Measurements from ENCODE around the gene HYAL3.

HYAL3 gene

DNA sequence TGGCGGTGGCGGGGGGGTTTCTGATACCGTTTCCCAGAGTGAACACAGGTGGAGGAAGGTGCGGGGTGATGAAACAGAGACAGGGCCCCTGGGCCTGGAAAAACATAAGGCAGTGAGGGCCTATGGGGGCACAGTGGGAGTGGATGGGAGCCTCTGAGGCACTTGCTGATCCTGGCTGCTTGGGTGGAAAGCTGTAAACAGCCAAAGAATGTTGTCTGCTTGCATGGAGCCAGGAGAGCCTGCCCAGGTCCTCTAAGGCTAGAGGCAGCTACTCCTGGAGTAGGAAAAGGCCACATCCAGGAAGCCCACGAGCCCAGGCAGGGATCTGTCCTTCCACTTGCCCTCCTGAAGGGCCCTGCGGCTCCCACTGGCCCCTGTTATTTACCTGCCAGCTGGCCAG lies 33.2 kb downstream of the HYAL3 start:
- no peaks in the 10 kb centered on the region for H3K79me2 ChIP-seq (ENCODE audit: insufficient read depth, low read depth)
- H2AFZ ChIP-seq (ENCODE audit: low read depth), result no peak overlapping the region
- no peaks in the 10 kb centered on the region for H3K36me3 ChIP-seq (ENCODE audit: insufficient read depth)
- H3K27me3 ChIP-seq (ENCODE audit: insufficient read depth, low read depth), result peaks cover 18% of the 10 kb centered on the region; the same call in 1 of the 2 replicates
- H3K4me2 ChIP-seq, result no peak overlapping the region
- H4K20me1 ChIP-seq (ENCODE audit: insufficient read depth), result no peaks in the 10 kb centered on the region
- no peak overlapping the region for H3K27ac ChIP-seq
- H3K4me3 ChIP-seq (IDR thresholded peaks at IDR 0.05; ENCODE audit: insufficient read depth, low read depth, low read length), result no peak overlapping the region
- TF ChIP-seq, protein P1, sequence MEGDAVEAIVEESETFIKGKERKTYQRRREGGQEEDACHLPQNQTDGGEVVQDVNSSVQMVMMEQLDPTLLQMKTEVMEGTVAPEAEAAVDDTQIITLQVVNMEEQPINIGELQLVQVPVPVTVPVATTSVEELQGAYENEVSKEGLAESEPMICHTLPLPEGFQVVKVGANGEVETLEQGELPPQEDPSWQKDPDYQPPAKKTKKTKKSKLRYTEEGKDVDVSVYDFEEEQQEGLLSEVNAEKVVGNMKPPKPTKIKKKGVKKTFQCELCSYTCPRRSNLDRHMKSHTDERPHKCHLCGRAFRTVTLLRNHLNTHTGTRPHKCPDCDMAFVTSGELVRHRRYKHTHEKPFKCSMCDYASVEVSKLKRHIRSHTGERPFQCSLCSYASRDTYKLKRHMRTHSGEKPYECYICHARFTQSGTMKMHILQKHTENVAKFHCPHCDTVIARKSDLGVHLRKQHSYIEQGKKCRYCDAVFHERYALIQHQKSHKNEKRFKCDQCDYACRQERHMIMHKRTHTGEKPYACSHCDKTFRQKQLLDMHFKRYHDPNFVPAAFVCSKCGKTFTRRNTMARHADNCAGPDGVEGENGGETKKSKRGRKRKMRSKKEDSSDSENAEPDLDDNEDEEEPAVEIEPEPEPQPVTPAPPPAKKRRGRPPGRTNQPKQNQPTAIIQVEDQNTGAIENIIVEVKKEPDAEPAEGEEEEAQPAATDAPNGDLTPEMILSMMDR (conservative IDR thresholded peaks at IDR 0.05; ENCODE audit: low read depth, low read length), result no peak
- no peak overlapping the region for H3K9ac ChIP-seq
- no peaks in the 10 kb centered on the region for H3K4me1 ChIP-seq (ENCODE audit: low read depth, poor library complexity, severe bottlenecking)

DNA sequence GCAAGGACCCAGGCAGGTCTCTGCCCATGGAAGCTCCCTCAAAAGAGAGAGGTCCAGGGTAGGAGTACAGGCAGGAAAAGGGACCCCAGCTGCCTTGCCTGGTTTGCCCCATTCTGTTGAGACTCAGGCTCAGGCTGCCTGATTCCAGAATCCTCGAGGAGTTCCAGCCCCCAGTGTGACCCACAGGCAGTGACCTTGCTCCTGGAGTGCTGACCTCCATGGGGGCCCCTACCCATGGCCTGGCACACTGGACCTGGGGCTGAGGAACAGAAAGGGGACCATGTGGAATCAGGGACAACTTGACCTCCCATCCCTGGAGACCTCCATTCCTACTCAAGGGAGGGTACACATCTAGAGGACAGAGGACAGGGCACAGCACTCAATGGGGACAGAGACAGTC lies 33.6 kb downstream of the HYAL3 start:
- H4K20me1 ChIP-seq (ENCODE audit: insufficient read depth), result no peaks in the 10 kb centered on the region
- H3K27ac ChIP-seq, result no peak overlapping the region
- H3K4me3 ChIP-seq (IDR thresholded peaks at IDR 0.05; ENCODE audit: insufficient read depth, low read depth, low read length), result no peak overlapping the region
- H3K27me3 ChIP-seq (ENCODE audit: insufficient read depth, low read depth), result peaks cover 18% of the 10 kb centered on the region; the same call in 1 of the 2 replicates
- TF ChIP-seq, protein P1 (conservative IDR thresholded peaks at IDR 0.05; ENCODE audit: low read depth, low read length), result no peak
- H3K4me2 ChIP-seq, result no peak overlapping the region
- no peaks in the 10 kb centered on the region for H3K79me2 ChIP-seq (ENCODE audit: insufficient read depth, low read depth)
- H2AFZ ChIP-seq (ENCODE audit: low read depth), result no peak overlapping the region
- H3K36me3 ChIP-seq (ENCODE audit: insufficient read depth), result no peaks in the 10 kb centered on the region
- H3K9ac ChIP-seq, result no peak overlapping the region
- peaks cover 4% of the 10 kb centered on the region for H3K4me1 ChIP-seq (ENCODE audit: low read depth, poor library complexity, severe bottlenecking)

DNA sequence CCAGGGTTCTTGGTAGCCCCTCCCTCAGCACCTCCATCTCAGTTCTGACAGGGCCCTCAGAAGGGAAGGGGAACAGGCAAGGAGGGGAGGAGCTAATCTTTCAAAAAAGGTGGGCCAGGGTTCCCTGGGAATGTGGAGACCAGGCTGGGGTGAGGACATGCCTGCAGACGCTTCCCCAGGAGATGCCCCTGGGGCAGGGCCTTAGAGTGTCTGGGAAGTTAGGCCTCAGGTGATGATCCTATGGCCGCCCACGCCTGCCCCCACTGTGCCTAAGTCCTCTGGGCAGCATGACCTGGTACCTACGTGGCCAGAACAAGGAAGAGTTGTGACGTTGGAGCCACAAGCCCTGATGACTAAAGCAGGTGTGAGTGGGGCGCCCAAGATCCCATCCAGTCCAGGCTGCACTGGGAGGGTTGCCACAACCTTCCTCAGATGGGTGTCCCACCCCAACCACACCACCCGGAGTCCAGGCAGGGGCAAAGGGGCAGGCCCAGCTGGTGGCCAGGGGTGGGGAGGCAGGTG lies 34.2 kb downstream of the HYAL3 start:
- Histone ChIP-seq H3K27me3 (ENCODE audit: insufficient read depth, low read depth) (peaks cover 18% of the 10 kb centered on the region; the same call in 1 of the 2 replicates), H3K79me2 (ENCODE audit: insufficient read depth, low read depth) (no peaks in the 10 kb centered on the region), H4K20me1 (ENCODE audit: insufficient read depth) (no peaks in the 10 kb centered on the region), H3K27ac (no peak overlapping the region), H3K4me2 (no peak overlapping the region), H3K4me3 (IDR thresholded peaks at IDR 0.05; ENCODE audit: insufficient read depth, low read depth, low read length) (no peak overlapping the region), H3K4me1 (ENCODE audit: low read depth, poor library complexity, severe bottlenecking) (peaks cover 6% of the 10 kb centered on the region), H3K36me3 (ENCODE audit: insufficient read depth) (no peaks in the 10 kb centered on the region), H3K9ac (no peak overlapping the region), H2AFZ (ENCODE audit: low read depth) (no peak overlapping the region)
- TF ChIP-seq, protein P1 (conservative IDR thresholded peaks at IDR 0.05; ENCODE audit: low read depth, low read length), result no peak

DNA sequence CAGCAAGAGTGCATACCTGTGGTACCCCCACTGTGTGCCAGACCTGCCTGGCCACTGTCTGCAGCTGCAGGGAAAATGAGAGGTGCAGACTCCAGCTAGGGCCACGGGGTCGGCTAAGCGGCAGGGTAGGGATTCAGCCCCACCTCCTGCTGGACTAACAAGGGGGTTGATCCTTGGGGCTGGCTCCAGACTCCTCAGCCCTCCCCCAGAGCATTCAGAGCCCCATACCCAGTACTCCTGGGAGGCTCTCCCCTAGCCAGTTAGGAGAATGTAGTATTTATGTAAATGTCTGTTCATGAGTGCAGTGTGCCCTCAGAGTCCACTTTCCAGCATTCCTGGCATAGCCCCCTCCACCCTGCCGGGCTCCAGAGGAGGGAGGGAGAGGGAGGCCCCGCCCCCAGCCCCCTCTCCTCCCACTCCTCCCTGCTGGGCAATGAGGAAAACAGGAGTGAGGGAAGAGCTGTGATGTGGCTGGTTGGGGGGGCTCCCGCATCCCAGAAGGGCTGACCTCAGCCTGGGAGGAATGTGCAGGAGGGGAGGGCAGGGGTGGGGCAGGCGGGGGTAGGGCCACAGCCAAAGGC lies 34.7 kb downstream of the HYAL3 start:
- no peaks in the 10 kb centered on the region for H3K79me2 ChIP-seq (ENCODE audit: insufficient read depth, low read depth)
- peaks cover 18% of the 10 kb centered on the region; the same call in 1 of the 2 replicates for H3K27me3 ChIP-seq (ENCODE audit: insufficient read depth, low read depth)
- H3K4me1 ChIP-seq (ENCODE audit: low read depth, poor library complexity, severe bottlenecking), result peaks cover 6% of the 10 kb centered on the region
- no peak overlapping the region for H3K4me2 ChIP-seq
- no peaks in the 10 kb centered on the region for H3K36me3 ChIP-seq (ENCODE audit: insufficient read depth)
- H3K9ac ChIP-seq, result no peak overlapping the region
- TF ChIP-seq, protein P1 (conservative IDR thresholded peaks at IDR 0.05; ENCODE audit: low read depth, low read length), result no peak
- H4K20me1 ChIP-seq (ENCODE audit: insufficient read depth), result no peaks in the 10 kb centered on the region
- no peak overlapping the region for H2AFZ ChIP-seq (ENCODE audit: low read depth)
- no peak overlapping the region for H3K27ac ChIP-seq
- no peak overlapping the region for H3K4me3 ChIP-seq (IDR thresholded peaks at IDR 0.05; ENCODE audit: insufficient read depth, low read depth, low read length)

All from KMS-11 (cell line).